RWPE2 (cell line): ENCODE measurements around the gene DRAM2.

Experiments used
- ATAC-seq: fragments of 200-7000 bp; cut with Tn5 transposase; 3 replicates; pipeline ENCODE4 v1.9.1; 2021; ENCODE audit warnings: low read depth
- DNase-seq: peaks from one replicate; pipeline ENCODE4 v3.0.0-alpha.2; 2020; ENCODE audit warnings: low spot score
- H3K27ac ChIP-seq: fragments of 450-650 bp; 2 replicates; pipeline ENCODE4 v1.5.1; 2017; ENCODE audit warnings: mild to moderate bottlenecking; ENCODE audit not compliant: poor library complexity, severe bottlenecking
- H3K27me3 ChIP-seq: fragments of 250-450 bp; sonication (Bioruptor Pico); 2 replicates; pipeline ENCODE4 v1.5.1; 2021; ENCODE audit warnings: mild to moderate bottlenecking, moderate library complexity; ENCODE audit not compliant: insufficient read depth, poor library complexity, severe bottlenecking
- H3K36me3 ChIP-seq: fragments of 250-450 bp; sonication (Bioruptor Pico); 2 replicates; pipeline ENCODE4 v1.5.1; 2020; ENCODE audit warnings: low read depth, mild to moderate bottlenecking, moderate library complexity
- H3K4me1 ChIP-seq: fragments of 250-450 bp; sonication (Bioruptor Pico); 2 replicates; pipeline ENCODE4 v1.5.1; 2021; ENCODE audit warnings: mild to moderate bottlenecking, moderate library complexity; ENCODE audit not compliant: insufficient read depth, poor library complexity, severe bottlenecking
- H3K4me3 ChIP-seq: fragments of 250-450 bp; sonication (Bioruptor Pico); 2 replicates; pipeline ENCODE4 v1.5.1; 2021; ENCODE audit warnings: mild to moderate bottlenecking, moderate library complexity; ENCODE audit not compliant: severe bottlenecking
- H3K9me3 ChIP-seq: fragments of 250-450 bp; sonication (Bioruptor Pico); 2 replicates; pipeline ENCODE4 v1.5.1; 2021; ENCODE audit warnings: mild to moderate bottlenecking, moderate library complexity; ENCODE audit not compliant: severe bottlenecking
- CTCF ChIP-seq: fragments of 450-650 bp; IDR thresholded peaks from one replicate; pipeline ENCODE4 v1.5.1; 2017; ENCODE audit warnings: mild to moderate bottlenecking, moderate library complexity; ENCODE audit not compliant: poor library complexity, severe bottlenecking

Gene DRAM2

GRCh38 chr1:111179968-111180533 lies 40.2 kb upstream of the DRAM2 start:
- no peak for TF ChIP-seq CTCF
- Histone ChIP-seq H3K27me3 (no peaks in the 10 kb centered on the region), H3K27ac (no peak overlapping the region), H3K4me1 (no peaks in the 10 kb centered on the region), H3K36me3 (peaks cover 63% of the 10 kb centered on the region), H3K9me3 (no peaks in the 10 kb centered on the region), H3K4me3 (no peak overlapping the region)
- DNase-seq (no peak), ATAC-seq (no peak)

GRCh38 chr1:111176678-111177077 lies 36.8 kb upstream of the DRAM2 start:
- DNase-seq, result no peak
- Histone ChIP-seq H3K36me3 (peaks cover 64% of the 10 kb centered on the region), H3K27ac (no peak overlapping the region), H3K9me3 (no peaks in the 10 kb centered on the region), H3K27me3 (no peaks in the 10 kb centered on the region), H3K4me3 (no peak overlapping the region), H3K4me1 (no peaks in the 10 kb centered on the region)
- no peak for ATAC-seq
- TF ChIP-seq CTCF, result no peak

- DNase-seq (no peak), ATAC-seq (no peak)
- TF ChIP-seq CTCF, result no peak
- H3K9me3 ChIP-seq, result no peaks in the 10 kb centered on the region
- no peak overlapping the region for H3K27ac ChIP-seq
- no peak overlapping the region for H3K4me3 ChIP-seq
- no peaks in the 10 kb centered on the region for H3K4me1 ChIP-seq
- H3K27me3 ChIP-seq, result no peaks in the 10 kb centered on the region
- peaks cover 70% of the 10 kb centered on the region for H3K36me3 ChIP-seq
Measured at GRCh38 chr1:111175349-111175748, 35.5 kb upstream of the DRAM2 start.

- Histone ChIP-seq H3K36me3 (peaks cover 82% of the 10 kb centered on the region), H3K4me1 (no peaks in the 10 kb centered on the region), H3K4me3 (no peak overlapping the region), H3K9me3 (no peaks in the 10 kb centered on the region), H3K27ac (no peak overlapping the region), H3K27me3 (no peaks in the 10 kb centered on the region)
- TF ChIP-seq CTCF, result no peak
- ATAC-seq, result no peak
- no peak for DNase-seq
Measured at GRCh38 chr1:111174070-111174469, 34.2 kb upstream of the DRAM2 start.

- DNase-seq (no peak), ATAC-seq (no peak)
- no peaks in the 10 kb centered on the region for H3K4me1 ChIP-seq
- peaks cover 82% of the 10 kb centered on the region for H3K36me3 ChIP-seq
- H3K27ac ChIP-seq, result no peak overlapping the region
- H3K27me3 ChIP-seq, result no peaks in the 10 kb centered on the region
- H3K4me3 ChIP-seq, result no peak overlapping the region
- H3K9me3 ChIP-seq, result no peaks in the 10 kb centered on the region
- TF ChIP-seq CTCF, result no peak
Measured at GRCh38 chr1:111172463-111172862, 32.6 kb upstream of the DRAM2 start.
